Dermis microvascular lymphatic vessel endothelial cell (primary cell): Measurements from ENCODE around the gene PRRT1. TPM values are rescaled to one million over a fixed set of nuclear protein-coding genes. Genes with fewer than 3 reads are reported as not detected.
A peak's percentile ranks its signal among the peaks of the same experiment; 100 is the strongest.

Source experiments
- DNase-seq, 2 donors: peaks; one replicate each; pipeline versions ENCODE4 v3.0.0 to v3.0.0-alpha.2; 2010; ENCODE audit warnings: low read depth in 2 of 2
- total RNA-seq: library from RNA; depleted of rRNA; stranded (reverse); fragments of >200 nt; gene quantifications from 2 replicates; pipeline ENCODE4 v1.2.1, GENCODE V29; 2014

PRRT1 gene
- total RNA-seq, 1 donor from 2014 or later, result under 0.01 TPM

DNA sequence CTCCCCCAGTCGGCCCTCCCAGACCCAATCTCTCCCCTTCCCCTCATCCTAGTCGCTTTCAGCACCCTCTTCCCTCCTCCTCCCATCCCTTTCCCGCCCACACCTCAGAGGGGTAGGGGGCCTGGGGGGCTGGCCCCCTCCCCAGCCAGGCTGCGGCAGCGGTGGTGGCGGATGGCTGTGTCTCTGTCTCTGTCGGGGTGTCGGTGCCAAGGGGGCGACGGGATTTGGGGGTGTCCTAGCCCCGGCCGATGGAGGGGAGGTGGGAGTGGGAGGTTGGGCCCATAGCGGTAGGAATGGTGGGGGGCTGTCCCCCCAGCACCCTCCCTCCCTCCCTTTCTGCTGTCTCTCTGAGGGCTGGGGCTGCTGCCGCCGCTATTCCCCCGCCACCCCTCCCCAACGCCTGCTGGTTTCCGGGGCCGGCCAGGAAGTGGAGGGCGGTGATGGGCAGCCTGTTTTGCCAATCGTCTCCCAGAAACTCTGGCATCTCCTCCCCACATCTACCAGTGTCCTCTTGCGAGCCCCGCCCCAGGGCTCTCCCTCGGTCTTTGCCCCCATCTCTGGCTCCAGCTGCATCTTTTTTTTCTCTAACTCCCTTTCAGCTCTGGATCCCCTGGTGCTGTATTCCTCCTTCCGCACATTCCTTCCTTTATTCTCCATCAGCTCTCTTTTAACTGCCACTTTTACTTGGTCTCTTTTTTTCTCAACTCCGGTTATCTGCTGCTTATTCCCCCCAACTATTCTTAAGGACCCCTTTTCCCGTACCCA lies 24.2 kb upstream of the PRRT1 start, which contains the start of gene AGPAT1:
TSS of gene AGPAT1 (minus strand) at position 374 of the 765 bp plus-strand sequence. CDS start 4,588 bp downstream, outside the sequence.
- peak; percentile 93 to 98 for DNase-seq

DNA sequence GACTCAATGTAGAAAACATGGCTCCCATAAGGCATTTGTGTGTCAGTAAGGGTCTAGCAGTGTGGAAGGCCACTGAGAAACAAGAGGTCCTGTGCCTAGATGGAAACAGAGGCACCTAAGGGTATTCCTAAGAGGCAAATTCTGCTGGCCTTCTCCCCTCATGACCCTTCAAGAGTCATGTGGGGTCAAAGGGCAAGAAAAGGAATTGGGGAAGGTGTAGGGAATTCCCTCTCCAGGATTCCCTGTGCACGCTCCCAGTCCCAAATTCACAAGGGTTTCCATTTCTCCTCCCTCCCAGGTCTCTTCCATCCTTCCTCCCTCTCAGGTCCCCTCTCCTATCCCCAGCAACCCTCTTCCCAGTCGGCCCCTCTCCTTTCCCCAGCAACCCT lies 23.6 kb upstream of the PRRT1 start:
- DNase-seq, result no peak

DNA sequence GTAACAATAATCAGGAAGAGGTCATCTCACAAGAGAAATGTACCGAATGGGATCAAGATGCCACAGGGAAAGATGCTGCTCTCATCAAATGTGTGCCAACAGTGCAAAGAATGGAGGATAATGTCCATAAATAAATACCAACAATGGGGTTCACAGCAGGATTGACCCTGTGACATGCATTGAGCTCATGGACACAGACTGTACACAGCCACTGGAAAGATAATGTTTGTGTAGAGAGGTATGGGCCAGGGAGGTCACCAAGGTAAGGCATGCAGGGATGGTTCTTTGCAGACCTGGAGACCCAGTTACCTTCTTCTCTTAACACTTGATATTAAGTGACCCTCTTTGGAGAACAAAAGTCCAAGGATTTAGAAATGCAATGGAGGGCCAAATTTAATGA lies 22.7 kb upstream of the PRRT1 start:
- no peak for DNase-seq

DNA sequence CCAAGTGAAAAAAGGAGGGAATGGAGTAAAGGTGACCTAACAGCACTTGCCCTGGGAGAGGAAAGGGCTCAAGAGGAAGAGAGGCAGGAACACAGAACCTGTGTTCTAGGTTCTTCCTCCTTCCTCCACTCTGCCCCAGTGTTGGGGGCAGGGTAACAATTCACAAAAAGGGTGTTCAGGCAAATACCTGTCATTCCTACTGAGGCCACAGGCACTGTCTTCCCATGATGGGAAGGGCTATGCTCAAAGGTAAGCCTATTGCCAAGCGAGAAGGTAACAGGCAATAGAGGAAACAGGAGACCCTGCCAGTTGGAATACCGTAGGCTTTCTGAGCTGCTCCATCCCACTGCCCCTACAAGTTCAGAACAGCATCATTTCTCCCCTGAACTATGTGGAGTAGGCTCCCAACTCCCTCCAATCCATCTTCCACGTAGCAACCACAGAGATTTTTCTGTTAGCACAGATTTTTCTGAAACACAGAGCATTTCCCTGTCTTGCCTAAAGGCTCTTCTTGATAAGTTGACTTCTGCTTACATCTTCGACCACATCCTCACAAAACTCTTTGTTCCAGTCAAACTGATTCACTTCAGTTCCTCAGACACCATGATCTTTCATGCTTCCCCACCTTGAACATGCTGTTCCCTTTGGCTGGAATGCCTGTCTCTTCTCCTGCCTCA lies 21.4 kb upstream of the PRRT1 start:
- no peak for DNase-seq

DNA sequence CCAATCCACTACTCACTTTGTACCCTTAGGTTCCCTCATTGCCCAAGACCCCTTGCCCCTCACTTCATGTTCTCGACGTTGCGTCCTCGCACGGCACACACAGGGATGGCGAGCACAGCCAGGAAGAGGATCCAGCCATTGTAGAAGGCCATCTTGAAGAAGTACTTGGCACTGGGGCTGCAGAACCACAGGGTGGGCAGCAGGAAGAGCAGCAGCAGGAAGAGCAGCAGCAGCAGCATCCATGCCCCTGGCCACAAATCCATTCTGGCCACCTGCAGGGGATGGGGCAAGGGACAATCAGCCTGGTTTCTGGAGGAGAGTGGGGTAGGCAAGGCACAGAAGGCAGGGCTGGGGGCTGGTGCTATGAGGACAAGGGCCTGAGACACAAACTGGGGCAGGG lies 19.5 kb upstream of the PRRT1 start:
- DNase-seq, result no peak

DNA sequence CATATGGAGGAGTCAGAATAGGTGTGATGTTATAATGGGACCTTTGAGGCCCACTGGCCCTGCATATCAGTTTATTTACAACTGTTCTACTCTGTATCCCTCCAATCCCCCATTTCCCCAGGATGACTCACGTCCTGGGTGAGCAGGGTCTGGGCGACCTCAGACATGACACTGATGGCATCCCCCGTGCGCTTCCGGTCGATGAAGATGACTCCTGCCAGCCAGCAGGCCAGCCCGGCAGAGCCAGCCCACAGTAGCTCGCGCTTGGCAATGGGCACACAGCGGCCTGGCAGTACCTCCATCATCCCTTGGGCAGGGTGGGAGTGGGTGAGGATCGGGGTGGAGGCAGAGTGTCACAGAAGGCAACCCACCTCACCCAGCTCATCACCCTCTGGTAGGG lies 18.6 kb upstream of the PRRT1 start:
- no peak for DNase-seq

DNA sequence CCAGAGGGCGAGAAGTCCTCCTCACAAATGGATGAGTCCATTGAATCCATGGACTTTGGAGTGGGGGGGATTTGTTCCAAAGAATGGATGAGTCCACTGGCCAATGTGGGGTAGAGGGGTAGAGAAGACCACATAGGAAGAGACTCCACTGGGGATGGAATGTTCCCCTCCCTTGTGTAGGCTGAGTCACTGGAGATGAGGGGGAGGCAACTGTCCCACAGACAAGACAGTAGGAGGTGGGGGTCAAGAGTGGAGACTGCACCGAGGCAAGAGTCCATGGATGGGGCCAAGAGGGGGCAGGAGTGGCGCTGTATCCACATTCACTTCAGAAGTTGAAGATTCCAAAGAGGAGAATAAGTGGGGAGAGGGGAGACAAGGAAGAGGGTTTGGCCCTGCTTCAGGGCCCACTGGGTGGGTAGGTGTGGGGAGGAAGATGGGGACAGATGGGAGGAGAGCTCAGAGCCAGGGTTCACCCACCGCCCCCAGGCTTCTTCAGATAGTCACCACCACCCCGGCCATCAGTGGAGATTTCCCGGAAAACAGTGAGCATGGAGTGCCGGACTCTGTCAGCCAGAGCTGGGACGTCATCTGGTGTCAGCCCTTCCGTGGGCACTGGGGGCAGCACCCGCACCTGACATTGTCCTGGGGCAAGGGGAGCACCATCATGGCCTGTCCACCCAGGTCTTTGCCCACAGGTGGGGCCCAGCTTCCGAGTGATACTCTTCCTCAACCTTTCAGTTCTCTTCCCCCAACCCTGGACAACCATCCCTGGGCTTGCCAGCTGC lies 17.3 kb upstream of the PRRT1 start:
- no peak for DNase-seq

DNA sequence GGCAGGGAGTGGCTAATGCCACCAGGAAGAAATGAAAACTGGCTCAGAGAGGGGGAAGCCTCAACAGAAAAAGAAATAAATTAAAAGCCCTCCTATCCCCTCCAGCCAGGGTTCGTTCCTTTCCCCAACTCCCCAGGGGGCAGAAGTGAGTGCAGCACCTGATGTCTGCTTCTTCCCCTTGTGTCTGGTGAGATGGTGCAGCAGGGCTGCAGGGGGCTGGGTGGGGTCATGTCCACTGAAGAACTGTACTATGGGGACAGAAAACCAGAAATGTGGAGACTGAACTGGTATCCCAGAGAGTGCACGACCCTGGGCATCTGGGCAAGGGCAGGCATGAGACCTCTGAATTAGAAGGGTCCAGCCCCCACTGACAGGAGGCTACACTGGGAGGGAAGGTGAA lies 16.6 kb upstream of the PRRT1 start:
- no peak for DNase-seq

DNA sequence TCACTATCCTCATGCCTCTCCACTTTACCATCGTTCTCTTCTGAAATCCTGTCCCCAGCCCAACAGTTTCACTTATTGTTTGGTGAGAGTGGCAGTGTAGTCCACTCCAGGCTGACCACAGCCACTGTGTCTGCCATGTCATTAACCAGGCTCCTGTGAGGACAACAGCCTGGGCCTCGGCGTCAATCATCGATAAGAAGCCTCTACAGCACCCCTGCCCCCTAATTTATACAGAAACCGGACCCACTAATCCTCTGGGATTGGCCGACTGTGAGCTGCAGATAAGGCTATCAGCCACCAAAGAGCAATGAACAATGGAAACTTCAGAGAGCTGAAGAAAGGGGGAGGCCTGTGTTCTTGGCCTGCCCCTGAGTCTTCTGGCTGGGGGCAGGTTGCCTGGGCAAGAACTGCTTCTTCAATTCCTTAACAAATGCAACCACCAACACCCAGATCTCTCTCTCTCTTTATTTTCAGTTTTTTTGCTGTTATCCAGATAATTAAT lies 16.1 kb upstream of the PRRT1 start:
- no peak for DNase-seq

DNA sequence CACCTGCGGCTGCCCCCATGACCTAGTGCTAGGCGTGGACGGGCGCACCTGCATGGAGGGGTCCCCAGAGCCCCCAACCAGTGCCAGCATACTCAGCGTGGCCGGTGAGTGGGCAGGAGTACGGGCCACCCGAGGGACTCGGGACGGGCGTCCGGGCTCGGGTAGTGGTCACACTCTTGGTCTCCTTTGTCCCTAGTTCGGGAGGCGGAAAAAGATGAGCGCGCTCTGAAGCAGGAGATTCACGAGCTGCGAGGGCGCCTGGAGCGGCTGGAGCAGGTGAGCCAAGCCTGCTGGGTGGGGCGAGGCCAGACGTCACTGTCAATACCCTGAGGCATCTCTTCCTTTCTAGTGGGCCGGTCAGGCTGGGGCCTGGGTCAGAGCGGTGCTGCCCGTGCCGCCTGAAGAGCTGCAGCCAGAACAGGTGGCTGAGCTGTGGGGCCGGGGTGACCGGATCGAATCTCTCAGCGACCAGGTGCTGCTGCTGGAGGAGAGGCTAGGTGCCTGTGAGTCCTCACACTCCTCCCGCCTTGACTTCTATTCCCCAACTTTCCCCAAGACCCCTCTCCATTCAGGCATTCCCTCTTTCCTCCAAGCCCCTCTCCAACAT lies 15.5 kb upstream of the PRRT1 start:
- DNase-seq, result no peak

DNA sequence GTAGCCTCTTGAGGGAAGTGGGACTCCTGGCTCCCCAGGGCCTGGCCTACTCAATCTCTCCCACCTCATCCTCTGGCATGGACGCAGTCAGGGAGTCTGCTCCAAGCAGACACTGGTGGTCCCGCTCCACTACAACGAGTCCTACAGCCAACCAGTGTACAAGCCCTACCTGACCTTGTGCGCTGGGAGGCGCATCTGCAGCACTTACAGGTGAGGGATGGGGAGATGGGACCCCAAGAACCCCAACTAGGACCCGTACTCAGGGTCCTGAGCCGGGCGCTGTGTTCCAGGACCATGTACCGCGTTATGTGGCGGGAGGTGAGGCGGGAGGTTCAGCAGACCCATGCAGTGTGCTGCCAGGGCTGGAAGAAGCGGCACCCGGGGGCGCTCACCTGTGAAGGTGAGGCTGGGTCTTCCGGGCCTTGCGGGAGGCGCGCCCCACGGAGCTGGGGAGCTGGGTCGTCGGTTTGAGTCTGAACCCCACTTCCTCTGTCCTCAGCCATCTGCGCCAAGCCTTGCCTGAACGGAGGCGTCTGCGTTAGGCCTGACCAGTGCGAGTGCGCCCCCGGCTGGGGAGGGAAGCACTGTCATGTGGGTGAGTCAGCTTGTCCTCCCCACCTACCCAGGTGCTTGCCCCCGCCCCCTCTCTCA lies 14.8 kb upstream of the PRRT1 start:
- DNase-seq, result no peak

DNA sequence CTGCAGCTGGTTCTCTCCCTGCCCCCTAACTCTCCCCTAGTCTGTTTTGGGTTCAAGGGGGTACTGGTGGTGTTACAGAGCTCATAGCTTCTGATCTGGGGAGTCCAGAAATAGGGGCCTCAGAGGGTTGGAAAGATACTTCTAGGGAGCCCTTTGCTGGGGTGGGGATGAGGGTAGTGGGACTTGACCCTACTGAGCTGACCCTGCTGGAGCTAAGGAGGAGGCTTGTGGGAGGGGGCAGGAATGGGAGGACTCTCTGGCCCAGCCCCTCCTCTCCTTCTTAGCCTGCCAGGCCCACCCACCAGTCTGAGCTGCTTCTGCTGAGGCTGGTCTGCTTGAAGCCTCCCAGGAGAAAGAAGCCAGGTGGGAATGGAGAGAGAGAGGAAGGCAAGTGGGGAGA lies 12.6 kb upstream of the PRRT1 start, which contains the start of gene EGFL8:
TSS of gene EGFL8 (plus strand) at position 301 of the 400 bp plus-strand sequence. CDS start 1,571 bp downstream, outside the sequence.
- DNase-seq, result no peak

DNA sequence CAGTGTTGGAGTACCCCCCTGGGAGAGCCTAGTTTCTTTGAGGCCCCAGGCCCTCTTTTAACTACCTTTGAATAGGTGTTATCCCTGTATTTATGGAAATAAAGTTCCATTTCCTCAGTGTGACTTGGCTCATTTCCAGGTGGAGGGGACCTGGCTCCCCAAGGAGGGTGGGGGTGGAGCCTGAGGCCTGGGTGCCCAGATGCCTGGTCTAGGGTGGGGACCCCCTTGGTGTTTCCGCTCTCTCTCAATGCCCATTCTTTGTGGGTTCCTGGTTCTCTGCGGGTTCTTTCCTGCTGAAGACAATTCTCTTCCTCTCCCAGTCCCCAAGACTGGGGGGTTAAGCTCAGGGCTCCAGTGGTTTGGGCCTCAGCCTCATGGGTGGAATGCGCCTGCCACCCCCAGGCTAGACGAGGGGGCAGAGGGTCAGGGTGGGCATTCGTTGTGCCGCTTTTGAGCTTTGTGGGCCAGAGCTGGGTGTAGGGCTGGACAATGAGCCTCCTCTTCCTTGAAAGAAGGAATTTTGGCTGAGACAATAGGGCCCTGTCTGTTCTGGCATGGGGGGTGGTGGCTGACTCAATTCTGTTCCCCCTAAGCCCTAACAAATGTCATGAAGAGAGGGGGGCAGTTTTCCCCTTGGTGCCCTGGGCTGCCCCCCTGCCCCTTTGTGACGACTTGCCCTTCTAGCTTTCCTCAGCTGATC lies 12.0 kb upstream of the PRRT1 start:
- no peak for DNase-seq

DNA sequence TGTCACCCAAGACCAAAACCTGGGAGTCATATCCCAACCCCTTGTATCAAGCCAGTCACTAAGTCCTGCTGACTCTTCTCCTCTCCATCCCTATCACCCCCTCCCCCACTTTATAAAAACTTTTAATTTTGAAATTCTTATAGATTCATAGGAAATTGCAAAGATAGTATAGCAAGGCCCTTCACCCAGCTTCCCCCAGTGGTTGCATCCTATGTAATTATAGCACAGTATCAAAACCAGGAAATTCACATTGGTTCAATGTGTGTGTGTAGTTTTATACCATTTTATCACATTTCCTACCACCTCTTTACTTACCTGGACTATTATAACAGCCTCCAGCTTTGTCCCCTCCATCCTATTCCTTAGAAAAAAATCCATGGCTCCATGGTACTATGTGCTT lies 6.3 kb upstream of the PRRT1 start:
- no peak for DNase-seq

DNA sequence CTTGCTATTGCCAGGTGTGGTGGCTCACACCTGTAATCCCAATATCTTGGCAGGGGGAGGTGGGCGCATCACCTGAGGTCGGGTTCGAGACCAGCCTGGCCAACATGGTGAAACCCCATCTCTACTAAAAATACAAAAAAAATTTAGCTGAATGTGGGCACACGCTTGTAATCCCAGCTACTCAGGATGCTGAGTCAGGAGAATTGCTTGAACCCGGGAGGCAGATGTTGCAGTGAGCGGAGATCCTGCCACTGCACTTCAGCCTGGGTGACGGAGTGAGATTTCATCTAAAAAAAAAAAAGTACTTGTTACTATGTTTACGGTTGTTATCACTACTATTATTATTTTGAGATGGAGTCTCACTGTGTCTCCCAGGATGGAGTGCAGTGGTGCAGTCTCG lies 5.2 kb upstream of the PRRT1 start:
- no peak for DNase-seq

DNA sequence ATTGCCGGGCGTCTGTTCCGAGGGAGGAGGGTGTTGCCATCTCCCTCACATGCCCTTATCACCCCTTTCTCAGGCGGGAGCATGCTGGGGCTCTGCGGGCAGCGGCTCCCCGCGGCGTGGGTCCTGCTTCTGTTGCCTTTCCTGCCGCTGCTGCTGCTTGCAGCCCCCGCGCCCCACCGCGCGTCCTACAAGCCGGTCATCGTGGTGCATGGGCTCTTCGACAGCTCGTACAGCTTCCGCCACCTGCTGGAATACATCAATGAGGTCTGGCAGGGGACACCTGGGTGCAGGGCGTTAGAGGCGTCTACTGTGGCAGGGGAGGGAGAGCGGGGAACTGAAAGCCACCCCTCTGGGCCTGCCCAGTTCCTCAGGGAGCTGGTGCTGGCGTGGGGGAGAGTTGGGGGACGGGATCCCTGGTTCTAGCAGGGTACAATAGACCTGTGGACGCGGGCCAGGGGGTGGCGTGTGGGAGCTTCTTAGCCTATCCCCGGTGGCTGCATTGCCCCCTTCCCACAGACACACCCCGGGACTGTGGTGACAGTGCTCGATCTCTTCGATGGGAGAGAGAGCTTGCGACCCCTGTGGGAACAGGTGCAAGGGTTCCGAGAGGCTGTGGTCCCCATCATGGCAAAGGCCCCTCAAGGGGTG lies 2.9 kb upstream of the PRRT1 start:
- peak; percentile 68 to 80 for DNase-seq

DNA sequence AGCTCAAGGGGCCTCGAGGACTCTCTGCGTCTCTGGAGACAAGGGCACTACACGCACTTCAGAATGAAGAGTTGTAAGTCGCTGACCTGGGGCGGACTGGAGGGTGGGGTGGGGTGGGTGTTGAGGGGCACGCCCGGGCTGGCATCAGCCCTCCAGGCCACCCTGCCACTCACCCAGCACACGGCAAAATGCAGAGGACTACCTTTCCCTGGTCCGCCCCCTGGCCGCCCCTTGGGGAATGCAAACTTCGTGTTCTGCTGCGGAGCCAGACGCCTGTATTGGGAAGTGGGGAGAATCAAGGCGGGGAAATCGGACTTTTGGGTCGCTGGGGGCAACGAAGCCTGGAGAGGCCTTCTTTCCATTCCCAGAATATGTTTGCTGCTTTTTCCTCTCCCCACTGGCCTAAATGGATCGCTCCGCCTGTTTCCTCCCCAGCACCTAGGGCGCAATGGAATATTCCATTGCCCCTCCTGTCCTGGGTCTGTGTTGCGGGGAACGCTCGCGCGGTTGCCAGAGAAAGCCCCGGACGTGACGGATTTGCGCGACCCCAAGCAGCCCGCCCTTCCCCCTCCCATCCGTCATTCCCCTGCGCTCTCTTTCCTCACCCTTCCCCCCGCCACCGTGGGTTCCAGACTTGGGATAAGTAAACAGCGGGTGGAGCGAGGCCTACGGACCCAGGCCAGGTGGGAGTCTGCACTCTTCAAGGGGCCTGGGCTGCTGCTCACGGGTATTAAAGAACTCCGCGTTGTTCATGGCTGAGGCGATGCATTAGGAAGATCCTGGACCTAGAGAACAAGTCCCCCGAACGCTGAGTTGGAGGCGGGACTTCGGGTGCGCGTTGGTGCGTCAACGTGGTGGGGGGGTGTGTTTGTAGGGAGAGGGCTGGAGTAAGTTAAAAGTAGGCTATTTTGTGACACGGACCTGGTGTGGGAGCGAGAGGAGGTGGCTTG lies 2.1 kb upstream of the PRRT1 start, which contains the start of gene PPT2:
TSS of gene PPT2 (plus strand) at position 578 of the 950 bp plus-strand sequence. CDS start 454 bp downstream, outside the sequence.
- peak; percentile 96 to 97 for DNase-seq

DNA sequence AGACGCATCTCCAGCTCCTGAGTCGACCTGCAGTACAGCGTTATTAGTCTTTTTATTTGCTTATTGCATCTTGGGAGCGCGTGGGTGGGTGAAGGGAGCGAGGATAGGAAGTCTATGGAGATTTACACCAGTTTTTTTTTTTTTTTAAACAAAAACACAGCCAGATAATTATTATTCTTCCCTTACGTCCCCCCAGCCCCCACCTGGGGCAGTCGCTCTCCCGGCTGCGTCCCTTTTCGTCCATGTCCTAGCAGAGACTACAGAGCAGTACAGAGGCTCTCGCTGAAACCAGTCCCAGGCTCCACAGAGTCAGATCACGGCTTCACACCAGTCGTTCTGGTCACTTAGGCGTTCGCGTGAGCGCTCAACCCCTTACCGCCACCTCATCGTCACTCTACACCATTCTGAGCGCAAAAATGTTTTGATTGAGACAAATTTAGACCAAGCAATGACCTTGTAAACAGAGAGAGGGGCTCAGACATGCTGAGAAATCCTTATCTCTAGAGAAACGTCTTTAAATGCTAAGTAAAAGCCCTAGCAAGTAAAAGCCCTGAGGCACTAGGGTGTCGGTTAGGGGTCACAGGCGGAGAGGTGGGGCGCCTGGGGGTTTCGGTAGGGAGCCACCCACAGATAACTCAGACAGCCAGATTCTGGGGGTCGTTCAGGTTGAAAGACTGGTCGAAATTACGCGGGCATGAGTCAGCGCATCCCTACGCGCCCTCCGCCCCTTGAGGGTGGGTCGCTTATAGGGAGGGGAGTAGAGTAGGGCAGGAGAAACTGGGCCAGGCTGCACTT lies 1.2 kb upstream of the PRRT1 start:
- DNase-seq, result peak in 1 of 2 donors; percentile 48
